ENCODE data around the gene DNAJB12. TPM values are rescaled to one million over a fixed set of nuclear protein-coding genes. Genes with fewer than 3 reads are reported as not detected.
"Not testable (repeated sequence)": the region's sequence is repeated elsewhere in the genome, so short reads cannot be mapped to it uniquely, and the experiment has no call there.

Gene DNAJB12
- total and polyA plus RNA-seq, 2 donors from 2014 or later = 32.0 to 37.7 TPM

DNA sequence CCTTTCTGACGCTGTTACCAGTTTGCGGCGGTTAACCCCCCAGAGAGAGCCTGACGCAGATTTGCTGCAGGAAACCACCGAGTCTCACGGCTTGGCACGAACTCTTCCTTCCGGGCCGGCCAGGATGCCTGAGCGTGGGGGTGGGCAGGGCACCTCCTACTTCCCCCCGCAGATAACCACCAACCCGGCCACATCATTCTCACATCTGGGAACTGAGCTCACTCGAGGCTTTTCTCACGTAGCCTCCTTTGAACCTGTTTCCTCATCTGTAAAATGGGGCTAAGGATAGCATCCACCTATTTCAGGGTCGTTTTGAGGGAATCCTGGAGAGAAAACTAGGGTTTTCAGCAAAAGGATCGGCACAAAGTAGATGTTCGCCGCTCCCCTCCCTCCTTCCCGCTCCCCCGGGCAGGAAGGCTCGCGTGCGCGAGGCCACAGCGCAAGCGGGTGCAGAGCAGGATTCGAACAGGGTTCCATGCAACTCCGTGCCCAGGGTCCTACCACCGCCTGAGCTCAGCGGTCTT lies 57.4 kb downstream of the DNAJB12 start:
- Histone ChIP-seq H3K4me1 (ENCODE audit: control insufficient read depth in 2 of 3, insufficient read depth in 2 of 3, low read depth in 1 of 3, low read length in 3 of 3) (peaks cover 0 to 13% (median 5%) of the 10 kb centered on the region in 3 donors), H3K27me3 (ENCODE audit: control insufficient read depth, insufficient read depth, low read length) (no peaks in the 10 kb centered on the region), H3K4me3 (ENCODE audit: low read length in 3 of 3) (peak overlapping the region; percentile 53 to 92 (median 65)), H3K27ac (ENCODE audit: low read depth in 2 of 2, low read length in 2 of 2) (peak overlapping the region; percentile 75 to 90), H3K9ac (ENCODE audit: low read length in 3 of 3) (peak overlapping the region; percentile 2 to 79 (median 58)), H3K36me3 (ENCODE audit: control insufficient read depth in 2 of 3, insufficient read depth in 3 of 3, low read length in 3 of 3) (no peaks in the 10 kb centered on the region), H3K9me3 (ENCODE audit: control insufficient read depth in 2 of 3, insufficient read depth in 1 of 3, low read length in 3 of 3) (no peaks in the 10 kb centered on the region)
- TF ChIP-seq CTCF (IDR thresholded peaks at IDR 0.05; ENCODE audit: borderline replicate concordance, extremely low read depth, insufficient read depth) = no peak
- DNase-seq = peak in 4 of 5 donors; percentile 49 to 97 (median 68)
- intact Hi-C loops (cut with DNase I) = no loop called here
- no peak for FAIRE-seq

DNA sequence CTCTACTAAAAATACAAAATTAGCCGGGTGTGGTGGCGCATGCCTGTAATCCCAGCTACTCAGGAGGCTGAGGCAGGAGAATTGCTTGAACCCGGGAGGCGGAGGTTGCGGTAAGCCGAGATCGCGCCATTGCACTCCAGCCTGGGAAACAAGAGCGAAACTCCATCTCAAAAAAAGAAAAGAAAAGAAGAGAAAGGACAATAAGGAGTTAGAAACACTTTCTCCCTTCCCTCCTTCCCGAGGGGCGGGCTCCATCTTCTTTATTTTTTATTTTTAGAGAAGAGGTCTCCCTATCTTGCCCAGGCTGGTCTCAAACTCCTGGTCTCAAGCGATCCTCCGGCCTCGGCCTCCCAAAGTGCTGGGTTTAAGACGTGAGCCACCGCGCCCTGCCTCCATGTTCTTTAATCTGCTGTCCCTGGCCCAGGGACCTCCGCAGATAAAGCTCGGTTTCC lies 57.9 kb downstream of the DNAJB12 start:
- H3K36me3 ChIP-seq (ENCODE audit: control insufficient read depth in 2 of 3, insufficient read depth in 3 of 3, low read length in 3 of 3); H3K9me3 ChIP-seq (ENCODE audit: control insufficient read depth in 2 of 3, insufficient read depth in 1 of 3, low read length in 3 of 3); DNase-seq; FAIRE-seq; H3K27me3 ChIP-seq (ENCODE audit: control insufficient read depth, insufficient read depth, low read length); intact Hi-C loops (cut with DNase I): not testable (repeated sequence)
- peak overlapping the region in 1 of 3 donors; percentile 79 for H3K9ac ChIP-seq (ENCODE audit: low read length in 3 of 3)
- peak overlapping the region in 2 of 3 donors; percentile 8 to 92 for H3K4me3 ChIP-seq (ENCODE audit: low read length in 3 of 3)
- H3K27ac ChIP-seq (ENCODE audit: low read depth in 2 of 2, low read length in 2 of 2) = peak overlapping the region; percentile 75 to 90
- H3K4me1 ChIP-seq (ENCODE audit: control insufficient read depth in 2 of 3, insufficient read depth in 2 of 3, low read depth in 1 of 3, low read length in 3 of 3) = peaks cover 0 to 13% (median 5%) of the 10 kb centered on the region in 3 donors

GRCh38 chr10:72295330-72295910 lies 59.3 kb downstream of the DNAJB12 start:
- no peak for TF ChIP-seq CTCF (IDR thresholded peaks at IDR 0.05; ENCODE audit: borderline replicate concordance, extremely low read depth, insufficient read depth)

DNA sequence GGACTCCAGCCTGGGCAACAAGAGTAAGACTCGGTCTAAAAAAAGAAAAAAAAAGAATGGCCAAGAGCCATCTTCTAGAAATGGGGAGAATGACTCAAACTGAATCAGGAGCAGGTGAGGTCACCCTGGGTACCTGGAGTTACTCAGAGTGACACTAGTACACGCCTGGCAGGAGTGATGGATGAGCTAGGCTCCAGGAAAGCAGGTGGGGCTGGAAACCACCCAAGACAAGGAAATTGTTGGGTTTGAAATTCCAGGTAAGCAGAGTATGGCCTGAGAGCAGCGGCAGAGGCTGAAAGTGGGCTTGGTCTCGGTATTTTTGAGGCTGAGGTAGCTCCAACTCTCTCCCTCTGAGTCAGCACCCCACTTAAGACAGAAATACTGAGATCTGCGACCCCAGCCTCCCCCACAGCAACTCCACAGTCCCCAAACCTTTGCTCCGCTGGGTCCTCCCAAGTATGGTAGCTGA lies 62.5 kb downstream of the DNAJB12 start:
- intact Hi-C loops (cut with DNase I) = no loop called here
- no peaks in the 10 kb centered on the region for H3K36me3 ChIP-seq (ENCODE audit: control insufficient read depth in 2 of 3, insufficient read depth in 3 of 3, low read length in 3 of 3)
- FAIRE-seq (no peak), DNase-seq (peak in 1 of 5 donors; percentile 78)
- H3K4me1 ChIP-seq (ENCODE audit: control insufficient read depth in 2 of 3, insufficient read depth in 2 of 3, low read depth in 1 of 3, low read length in 3 of 3) = peaks cover 0 to 3% (median 0%) of the 10 kb centered on the region in 3 donors
- peak overlapping the region in 1 of 2 donors; percentile 57 for H3K27ac ChIP-seq (ENCODE audit: low read depth in 2 of 2, low read length in 2 of 2)
- H3K9me3 ChIP-seq (ENCODE audit: control insufficient read depth in 2 of 3, insufficient read depth in 1 of 3, low read length in 3 of 3) = no peaks in the 10 kb centered on the region
- no peak for TF ChIP-seq CTCF (IDR thresholded peaks at IDR 0.05; ENCODE audit: borderline replicate concordance, extremely low read depth, insufficient read depth)
- H3K4me3 ChIP-seq (ENCODE audit: low read length in 3 of 3) = no peak overlapping the region
- H3K27me3 ChIP-seq (ENCODE audit: control insufficient read depth, insufficient read depth, low read length) = no peaks in the 10 kb centered on the region
- peak overlapping the region in 1 of 3 donors; percentile 46 for H3K9ac ChIP-seq (ENCODE audit: low read length in 3 of 3)

More at GRCh38 chr10:72295330-72295910, 59.3 kb downstream of the DNAJB12 start:
- Histone ChIP-seq H3K9me3 (ENCODE audit: control insufficient read depth in 2 of 3, insufficient read depth in 1 of 3, low read length in 3 of 3) (no peaks in the 10 kb centered on the region), H3K9ac (ENCODE audit: low read length in 3 of 3) (no peak overlapping the region), H3K27ac (ENCODE audit: low read depth in 2 of 2, low read length in 2 of 2) (peak overlapping the region in 1 of 2 donors; percentile 33), H3K36me3 (ENCODE audit: control insufficient read depth in 2 of 3, insufficient read depth in 3 of 3, low read length in 3 of 3) (no peaks in the 10 kb centered on the region), H3K4me1 (ENCODE audit: control insufficient read depth in 2 of 3, insufficient read depth in 2 of 3, low read depth in 1 of 3, low read length in 3 of 3) (peaks cover 0 to 13% (median 5%) of the 10 kb centered on the region in 3 donors), H3K27me3 (ENCODE audit: control insufficient read depth, insufficient read depth, low read length) (no peaks in the 10 kb centered on the region), H3K4me3 (ENCODE audit: low read length in 3 of 3) (no peak overlapping the region)
- FAIRE-seq (no peak), DNase-seq (peak in 1 of 5 donors; percentile 59)
- intact Hi-C loops (cut with DNase I) = no loop called here

Measured in kidney (tissue), 14 donors.